ENCODE measurements around the gene HCRTR1. TPM values are rescaled to one million over a fixed set of nuclear protein-coding genes. Genes with fewer than 3 reads are reported as not detected.

Gene HCRTR1
- total and polyA plus RNA-seq, 2 of the 8 experiments (the other 6 are each of a cell fraction or from before 2014, with no cell fraction given), result 0.35 to 0.39 TPM

GRCh38 chr1:31571340-31572295 is 45.9 kb upstream of the HCRTR1 start (continued):
- TF ChIP-seq, protein P1, sequence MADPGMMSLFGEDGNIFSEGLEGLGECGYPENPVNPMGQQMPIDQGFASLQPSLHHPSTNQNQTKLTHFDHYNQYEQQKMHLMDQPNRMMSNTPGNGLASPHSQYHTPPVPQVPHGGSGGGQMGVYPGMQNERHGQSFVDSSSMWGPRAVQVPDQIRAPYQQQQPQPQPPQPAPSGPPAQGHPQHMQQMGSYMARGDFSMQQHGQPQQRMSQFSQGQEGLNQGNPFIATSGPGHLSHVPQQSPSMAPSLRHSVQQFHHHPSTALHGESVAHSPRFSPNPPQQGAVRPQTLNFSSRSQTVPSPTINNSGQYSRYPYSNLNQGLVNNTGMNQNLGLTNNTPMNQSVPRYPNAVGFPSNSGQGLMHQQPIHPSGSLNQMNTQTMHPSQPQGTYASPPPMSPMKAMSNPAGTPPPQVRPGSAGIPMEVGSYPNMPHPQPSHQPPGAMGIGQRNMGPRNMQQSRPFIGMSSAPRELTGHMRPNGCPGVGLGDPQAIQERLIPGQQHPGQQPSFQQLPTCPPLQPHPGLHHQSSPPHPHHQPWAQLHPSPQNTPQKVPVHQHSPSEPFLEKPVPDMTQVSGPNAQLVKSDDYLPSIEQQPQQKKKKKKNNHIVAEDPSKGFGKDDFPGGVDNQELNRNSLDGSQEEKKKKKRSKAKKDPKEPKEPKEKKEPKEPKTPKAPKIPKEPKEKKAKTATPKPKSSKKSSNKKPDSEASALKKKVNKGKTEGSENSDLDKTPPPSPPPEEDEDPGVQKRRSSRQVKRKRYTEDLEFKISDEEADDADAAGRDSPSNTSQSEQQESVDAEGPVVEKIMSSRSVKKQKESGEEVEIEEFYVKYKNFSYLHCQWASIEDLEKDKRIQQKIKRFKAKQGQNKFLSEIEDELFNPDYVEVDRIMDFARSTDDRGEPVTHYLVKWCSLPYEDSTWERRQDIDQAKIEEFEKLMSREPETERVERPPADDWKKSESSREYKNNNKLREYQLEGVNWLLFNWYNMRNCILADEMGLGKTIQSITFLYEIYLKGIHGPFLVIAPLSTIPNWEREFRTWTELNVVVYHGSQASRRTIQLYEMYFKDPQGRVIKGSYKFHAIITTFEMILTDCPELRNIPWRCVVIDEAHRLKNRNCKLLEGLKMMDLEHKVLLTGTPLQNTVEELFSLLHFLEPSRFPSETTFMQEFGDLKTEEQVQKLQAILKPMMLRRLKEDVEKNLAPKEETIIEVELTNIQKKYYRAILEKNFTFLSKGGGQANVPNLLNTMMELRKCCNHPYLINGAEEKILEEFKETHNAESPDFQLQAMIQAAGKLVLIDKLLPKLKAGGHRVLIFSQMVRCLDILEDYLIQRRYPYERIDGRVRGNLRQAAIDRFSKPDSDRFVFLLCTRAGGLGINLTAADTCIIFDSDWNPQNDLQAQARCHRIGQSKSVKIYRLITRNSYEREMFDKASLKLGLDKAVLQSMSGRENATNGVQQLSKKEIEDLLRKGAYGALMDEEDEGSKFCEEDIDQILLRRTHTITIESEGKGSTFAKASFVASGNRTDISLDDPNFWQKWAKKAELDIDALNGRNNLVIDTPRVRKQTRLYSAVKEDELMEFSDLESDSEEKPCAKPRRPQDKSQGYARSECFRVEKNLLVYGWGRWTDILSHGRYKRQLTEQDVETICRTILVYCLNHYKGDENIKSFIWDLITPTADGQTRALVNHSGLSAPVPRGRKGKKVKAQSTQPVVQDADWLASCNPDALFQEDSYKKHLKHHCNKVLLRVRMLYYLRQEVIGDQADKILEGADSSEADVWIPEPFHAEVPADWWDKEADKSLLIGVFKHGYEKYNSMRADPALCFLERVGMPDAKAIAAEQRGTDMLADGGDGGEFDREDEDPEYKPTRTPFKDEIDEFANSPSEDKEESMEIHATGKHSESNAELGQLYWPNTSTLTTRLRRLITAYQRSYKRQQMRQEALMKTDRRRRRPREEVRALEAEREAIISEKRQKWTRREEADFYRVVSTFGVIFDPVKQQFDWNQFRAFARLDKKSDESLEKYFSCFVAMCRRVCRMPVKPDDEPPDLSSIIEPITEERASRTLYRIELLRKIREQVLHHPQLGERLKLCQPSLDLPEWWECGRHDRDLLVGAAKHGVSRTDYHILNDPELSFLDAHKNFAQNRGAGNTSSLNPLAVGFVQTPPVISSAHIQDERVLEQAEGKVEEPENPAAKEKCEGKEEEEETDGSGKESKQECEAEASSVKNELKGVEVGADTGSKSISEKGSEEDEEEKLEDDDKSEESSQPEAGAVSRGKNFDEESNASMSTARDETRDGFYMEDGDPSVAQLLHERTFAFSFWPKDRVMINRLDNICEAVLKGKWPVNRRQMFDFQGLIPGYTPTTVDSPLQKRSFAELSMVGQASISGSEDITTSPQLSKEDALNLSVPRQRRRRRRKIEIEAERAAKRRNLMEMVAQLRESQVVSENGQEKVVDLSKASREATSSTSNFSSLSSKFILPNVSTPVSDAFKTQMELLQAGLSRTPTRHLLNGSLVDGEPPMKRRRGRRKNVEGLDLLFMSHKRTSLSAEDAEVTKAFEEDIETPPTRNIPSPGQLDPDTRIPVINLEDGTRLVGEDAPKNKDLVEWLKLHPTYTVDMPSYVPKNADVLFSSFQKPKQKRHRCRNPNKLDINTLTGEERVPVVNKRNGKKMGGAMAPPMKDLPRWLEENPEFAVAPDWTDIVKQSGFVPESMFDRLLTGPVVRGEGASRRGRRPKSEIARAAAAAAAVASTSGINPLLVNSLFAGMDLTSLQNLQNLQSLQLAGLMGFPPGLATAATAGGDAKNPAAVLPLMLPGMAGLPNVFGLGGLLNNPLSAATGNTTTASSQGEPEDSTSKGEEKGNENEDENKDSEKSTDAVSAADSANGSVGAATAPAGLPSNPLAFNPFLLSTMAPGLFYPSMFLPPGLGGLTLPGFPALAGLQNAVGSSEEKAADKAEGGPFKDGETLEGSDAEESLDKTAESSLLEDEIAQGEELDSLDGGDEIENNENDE (IDR thresholded peaks at IDR 0.05; ENCODE audit: insufficient replicate concordance, low read length), result no peak
- TF ChIP-seq EZH2 (IDR thresholded peaks at IDR 0.05; ENCODE audit: low read depth, low read length, severe bottlenecking) (no peak), BACH1 (IDR thresholded peaks at IDR 0.05; ENCODE audit: low read length) (no peak), CHD1 (IDR thresholded peaks at IDR 0.05; ENCODE audit: low read depth, low read length) (no peak), CEBPB (IDR thresholded peaks at IDR 0.05; ENCODE audit: low read depth, low read length) (no peak), KDM4A (IDR thresholded peaks at IDR 0.05; ENCODE audit: low read depth, low read length, severe bottlenecking) (no peak), CBX8 (IDR thresholded peaks at IDR 0.05; ENCODE audit: borderline replicate concordance, low read depth, low read length) (no peak)
- TF ChIP-seq, protein P2, sequence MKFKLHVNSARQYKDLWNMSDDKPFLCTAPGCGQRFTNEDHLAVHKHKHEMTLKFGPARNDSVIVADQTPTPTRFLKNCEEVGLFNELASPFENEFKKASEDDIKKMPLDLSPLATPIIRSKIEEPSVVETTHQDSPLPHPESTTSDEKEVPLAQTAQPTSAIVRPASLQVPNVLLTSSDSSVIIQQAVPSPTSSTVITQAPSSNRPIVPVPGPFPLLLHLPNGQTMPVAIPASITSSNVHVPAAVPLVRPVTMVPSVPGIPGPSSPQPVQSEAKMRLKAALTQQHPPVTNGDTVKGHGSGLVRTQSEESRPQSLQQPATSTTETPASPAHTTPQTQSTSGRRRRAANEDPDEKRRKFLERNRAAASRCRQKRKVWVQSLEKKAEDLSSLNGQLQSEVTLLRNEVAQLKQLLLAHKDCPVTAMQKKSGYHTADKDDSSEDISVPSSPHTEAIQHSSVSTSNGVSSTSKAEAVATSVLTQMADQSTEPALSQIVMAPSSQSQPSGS (IDR thresholded peaks at IDR 0.05; ENCODE audit: low read length), result no peak
